DND-41 (cell line): Measurements from ENCODE around the gene PNPLA2.

ENCODE experiments used
- ATAC-seq: fragments of 200-7000 bp; cut with Tn5 transposase; 3 replicates; pipeline ENCODE4 v1.9.1; 2021; ENCODE audit warnings: low read depth; ENCODE audit not compliant: insufficient read depth
- DNase-seq: peaks from one replicate; pipeline ENCODE4 v3.0.0-alpha.2; 2020
- H2AFZ ChIP-seq: 2 replicates; pipeline ENCODE4 v1.6.0; 2012; ENCODE audit warnings: low read depth, low read length
- H3K27ac ChIP-seq: 2 replicates; pipeline ENCODE4 v1.5.1; 2012; ENCODE audit warnings: low read length, inconsistent platforms
- H3K27me3 ChIP-seq: fragments of 200-600 bp; sonication (generic); 2 replicates; pipeline ENCODE4 v1.6.0; 2012; ENCODE audit warnings: low read length, mild to moderate bottlenecking, inconsistent platforms; ENCODE audit not compliant: insufficient read depth, poor library complexity
- H3K36me3 ChIP-seq: 2 replicates; pipeline ENCODE4 v1.5.1; 2012; ENCODE audit warnings: low read length, inconsistent platforms; ENCODE audit not compliant: insufficient read depth
- H3K4me1 ChIP-seq: 2 replicates; pipeline ENCODE4 v1.5.1; 2012; ENCODE audit warnings: mild to moderate bottlenecking, low read length; ENCODE audit not compliant: insufficient read depth
- H3K4me2 ChIP-seq: 2 replicates; pipeline ENCODE4 v1.6.0; 2012; ENCODE audit warnings: mild to moderate bottlenecking, moderate library complexity, low read length, inconsistent platforms; ENCODE audit not compliant: insufficient read depth
- H3K4me3 ChIP-seq, 2 experiments: fragments of 200-600 bp in 1 of 2; shearing (Covaris generic) in 1 of 2; 2 replicates each; pipeline ENCODE4 v1.5.1; 2012 to 2016; ENCODE audit warnings: inconsistent platforms in 2 of 2, low read length in 2 of 2, mild to moderate bottlenecking in 2 of 2, low read depth in 1 of 2, moderate library complexity in 1 of 2
- H3K79me2 ChIP-seq: 2 replicates; pipeline ENCODE4 v1.6.0; 2012; ENCODE audit warnings: low read length, inconsistent platforms; ENCODE audit not compliant: insufficient read depth
- H3K9ac ChIP-seq: 2 replicates; pipeline ENCODE4 v1.6.0; 2012; ENCODE audit warnings: low read depth, mild to moderate bottlenecking, inconsistent platforms, low read length, moderate library complexity
- H3K9me3 ChIP-seq: 2 replicates; pipeline ENCODE4 v1.5.1; 2012; ENCODE audit warnings: low read length, moderate library complexity, mild to moderate bottlenecking, inconsistent platforms; ENCODE audit not compliant: insufficient read depth, severe bottlenecking
- H4K20me1 ChIP-seq: 2 replicates; pipeline ENCODE4 v1.6.0; 2012; ENCODE audit warnings: low read length; ENCODE audit not compliant: insufficient read depth
- CTCF ChIP-seq: IDR thresholded peaks from 2 replicates; pipeline ENCODE4 v1.5.1; 2012; ENCODE audit warnings: borderline replicate concordance, low read length, moderate library complexity, mild to moderate bottlenecking; ENCODE audit not compliant: poor library complexity, severe bottlenecking; ENCODE audit errors: extremely low read depth
- EZH2 ChIP-seq: IDR thresholded peaks from 3 replicates; pipeline ENCODE4 v1.6.1; 2012; ENCODE audit warnings: borderline replicate concordance, low read depth, mild to moderate bottlenecking, moderate library complexity, low read length, inconsistent platforms; ENCODE audit not compliant: severe bottlenecking

The PNPLA2 gene

DNA sequence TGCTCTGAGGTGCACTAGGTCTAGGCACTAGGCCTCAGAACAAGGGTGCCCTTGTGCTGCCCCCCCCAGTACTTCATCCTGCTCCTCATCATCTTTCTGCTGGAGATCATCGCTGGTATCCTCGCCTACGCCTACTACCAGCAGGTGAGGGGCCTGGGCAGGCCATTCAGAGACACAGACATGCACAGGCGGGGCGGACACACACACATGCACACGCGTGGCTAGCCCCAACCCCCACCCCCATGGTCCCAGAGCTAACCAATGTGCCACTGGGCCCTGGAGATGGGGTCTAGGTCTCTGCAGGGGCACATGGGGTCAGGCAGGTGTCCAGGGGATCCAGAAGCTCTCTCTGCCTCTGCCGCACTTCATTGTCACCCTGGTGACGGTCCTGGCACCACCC, 18.0 kb downstream of the PNPLA2 start:
- Histone ChIP-seq H3K4me2 (no peak overlapping the region), H3K79me2 (peaks cover 15% of the 10 kb centered on the region), H4K20me1 (peaks cover 22% of the 10 kb centered on the region; the same call in 1 of the 2 replicates), H3K27me3 (peaks cover under 1% of the 10 kb centered on the region), H3K4me1 (peaks cover 33% of the 10 kb centered on the region), H2AFZ (no peak overlapping the region), H3K9me3 (no peaks in the 10 kb centered on the region), H3K27ac (no peak overlapping the region), H3K9ac (no peak overlapping the region), H3K4me3 (no peak overlapping the region), H3K36me3 (peaks cover 45% of the 10 kb centered on the region)
- DNase-seq (no peak), ATAC-seq (no peak)
- no peak for TF ChIP-seq EZH2
- no peak for TF ChIP-seq CTCF

DNA sequence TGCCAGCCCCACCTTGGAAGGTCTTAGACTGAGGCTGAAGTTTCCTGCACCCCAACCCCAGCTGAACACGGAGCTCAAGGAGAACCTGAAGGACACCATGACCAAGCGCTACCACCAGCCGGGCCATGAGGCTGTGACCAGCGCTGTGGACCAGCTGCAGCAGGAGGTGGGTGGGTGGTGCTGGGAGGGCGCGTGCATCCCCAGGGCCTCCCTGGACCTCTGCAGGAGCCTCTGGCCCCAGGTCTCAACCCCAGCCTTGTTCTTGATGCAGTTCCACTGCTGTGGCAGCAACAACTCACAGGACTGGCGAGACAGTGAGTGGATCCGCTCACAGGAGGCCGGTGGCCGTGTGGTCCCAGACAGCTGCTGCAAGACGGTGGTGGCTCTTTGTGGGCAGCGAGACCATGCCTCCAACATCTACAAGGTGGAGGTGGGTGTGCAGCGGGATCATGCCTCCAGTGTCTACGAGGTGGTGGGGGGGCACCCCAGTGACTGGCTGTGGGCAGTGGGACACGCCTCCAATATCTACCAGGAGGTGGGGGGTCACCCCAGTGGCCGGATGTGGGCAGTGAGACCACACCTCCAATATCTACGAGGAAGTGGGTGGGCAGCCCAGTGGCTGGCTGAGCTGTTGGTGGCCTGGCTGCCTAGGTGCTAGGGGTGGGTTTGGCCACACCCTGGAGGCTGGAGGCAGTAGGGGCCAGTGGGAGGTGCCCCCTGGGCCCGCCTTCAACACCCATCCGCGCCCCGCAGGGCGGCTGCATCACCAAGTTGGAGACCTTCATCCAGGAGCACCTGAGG, 18.7 kb downstream of the PNPLA2 start:
- peaks cover 45% of the 10 kb centered on the region for H3K36me3 ChIP-seq
- peaks cover 26% of the 10 kb centered on the region; the same call in 1 of the 2 replicates for H4K20me1 ChIP-seq
- peaks cover 31% of the 10 kb centered on the region for H3K4me1 ChIP-seq
- DNase-seq = no peak
- H3K9ac ChIP-seq = no peak overlapping the region
- TF ChIP-seq CTCF (no peak), EZH2 (no peak)
- no peak overlapping the region for H3K4me3 ChIP-seq
- no peaks in the 10 kb centered on the region for H3K9me3 ChIP-seq
- no peaks in the 10 kb centered on the region for H3K27me3 ChIP-seq
- H3K79me2 ChIP-seq = peaks cover 21% of the 10 kb centered on the region
- H3K4me2 ChIP-seq = no peak overlapping the region
- H3K27ac ChIP-seq = no peak overlapping the region
- no peak overlapping the region for H2AFZ ChIP-seq
- no peak for ATAC-seq

DNA sequence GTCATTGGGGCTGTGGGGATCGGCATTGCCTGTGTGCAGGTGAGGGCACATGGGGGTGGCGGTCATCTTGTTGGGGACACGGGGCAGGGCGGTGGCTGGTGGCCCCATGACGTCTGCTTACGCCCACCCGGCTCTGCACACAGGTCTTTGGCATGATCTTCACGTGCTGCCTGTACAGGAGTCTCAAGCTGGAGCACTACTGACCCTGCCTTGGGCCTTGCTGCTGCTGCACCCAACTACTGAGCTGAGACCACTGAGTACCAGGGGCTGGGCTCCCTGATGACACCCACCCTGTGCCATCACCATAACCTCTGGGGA, 19.2 kb downstream of the PNPLA2 start:
- Histone ChIP-seq H3K79me2 (peaks cover 21% of the 10 kb centered on the region), H3K36me3 (peaks cover 45% of the 10 kb centered on the region), H3K27me3 (no peaks in the 10 kb centered on the region), H3K9me3 (no peaks in the 10 kb centered on the region), H3K4me1 (peaks cover 29% of the 10 kb centered on the region), H3K4me3 (no peak overlapping the region), H3K4me2 (no peak overlapping the region), H3K27ac (no peak overlapping the region), H4K20me1 (peaks cover 26% of the 10 kb centered on the region; the same call in 1 of the 2 replicates), H2AFZ (no peak overlapping the region), H3K9ac (no peak overlapping the region)
- ATAC-seq (no peak), DNase-seq (no peak)
- TF ChIP-seq EZH2 = no peak
- no peak for TF ChIP-seq CTCF
